Stimulated activated CD4-positive, alpha-beta T cell treated with anti-CD3 and anti-CD28 coated beads, Interleukin-4, amount 100 ng/mL, for 4 hours (primary cell): Measurements from ENCODE around the gene PDCD1.
A peak's percentile ranks its signal among the peaks of the same experiment; 100 is the strongest.
"Not testable (repeated sequence)": the region's sequence is repeated elsewhere in the genome, so short reads cannot be mapped to it uniquely, and the experiment has no call there.

Experiments
- DNase-seq, 2 experiments: peaks; one replicate each; pipeline ENCODE4 v3.0.0-alpha.2; 2020

Gene PDCD1

GRCh38 chr2:241811201-241811951, 47.3 kb downstream of the PDCD1 start:
- no peak for DNase-seq

DNA sequence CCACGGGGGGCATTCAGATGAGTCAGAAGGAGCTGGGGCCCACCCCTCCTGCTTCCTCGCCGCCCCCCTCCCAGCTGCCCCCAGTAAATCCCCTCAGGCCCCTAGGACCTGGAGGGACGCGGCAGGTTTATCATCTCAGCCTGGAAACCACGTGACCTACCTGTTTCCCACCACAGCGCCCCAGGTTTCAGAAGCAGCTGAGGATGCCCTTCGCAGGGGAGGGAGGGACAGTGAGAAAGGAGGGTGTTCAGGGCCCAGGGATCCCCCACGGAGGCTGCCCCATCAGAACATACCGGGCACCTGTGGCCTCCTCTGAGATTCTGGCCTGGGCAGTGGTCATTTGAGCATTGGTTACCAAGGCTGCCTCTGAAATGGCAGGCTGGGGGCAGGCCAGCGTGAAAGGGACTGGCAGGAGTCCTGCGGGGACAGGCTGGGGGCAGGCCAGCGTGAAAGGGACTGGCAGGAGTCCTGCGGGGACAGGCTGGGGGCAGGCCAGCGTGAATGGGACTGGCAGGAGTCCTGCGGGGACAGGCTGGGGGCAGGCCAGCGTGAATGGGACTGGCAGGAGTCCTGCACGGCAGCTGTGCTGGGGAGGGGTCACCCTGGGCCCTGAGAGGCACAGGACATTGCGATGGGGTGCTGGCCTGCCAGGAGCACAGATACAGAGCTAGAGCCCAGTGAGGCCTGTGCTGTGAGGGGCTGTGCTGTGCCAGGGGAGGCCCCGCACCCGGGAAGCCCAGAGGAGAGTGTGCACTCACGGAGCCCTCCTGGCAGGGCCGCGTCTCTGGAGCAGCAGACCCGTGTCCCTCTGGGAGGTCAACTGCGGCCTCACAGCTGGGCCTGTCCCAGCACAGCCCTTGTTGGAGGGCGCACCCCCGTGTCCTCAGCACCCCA, 48.1 kb downstream of the PDCD1 start:
- DNase-seq, result no peak

- no peak for DNase-seq
Observed at GRCh38 chr2:241809383-241810306, 49.0 kb downstream of the PDCD1 start.

DNA sequence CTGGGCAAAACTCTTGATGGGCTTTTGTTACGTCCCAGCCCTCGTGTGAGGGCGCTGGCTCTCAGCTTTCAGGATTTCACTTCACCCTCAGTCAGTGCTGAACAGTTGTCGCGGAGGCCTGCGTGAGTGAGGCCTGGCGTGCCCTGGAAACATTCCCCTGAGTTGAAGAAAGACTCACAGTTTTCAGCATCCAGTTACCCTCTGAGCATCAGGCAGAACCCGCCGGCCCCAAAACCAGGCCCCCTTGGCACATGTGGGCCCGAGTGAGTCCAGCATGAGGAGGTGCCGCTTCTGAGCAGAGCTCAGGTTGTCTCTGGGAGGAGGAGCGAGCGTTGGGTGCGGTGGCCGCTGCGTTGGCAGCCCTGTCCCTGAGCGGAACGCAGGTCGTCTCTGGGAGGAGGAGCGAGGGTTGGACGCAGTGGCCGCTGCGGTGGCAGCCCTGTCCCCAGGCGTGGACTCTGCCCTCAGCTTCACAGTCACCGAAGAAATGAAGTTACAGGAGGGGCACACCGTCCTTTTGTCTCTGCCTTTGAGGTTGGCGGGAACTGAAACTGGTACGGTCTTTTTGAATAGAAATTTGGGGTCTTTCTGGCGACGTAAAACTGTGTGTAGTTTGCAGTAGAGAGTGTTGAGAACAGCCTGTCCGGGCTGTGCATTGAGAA, 49.8 kb downstream of the PDCD1 start, which contains the start of gene NEU4:
Gene NEU4, plus strand, starts transcription at position 473 of the 662 bp plus-strand sequence. CDS start 5,292 bp downstream, outside the sequence.
- no peak for DNase-seq

DNA sequence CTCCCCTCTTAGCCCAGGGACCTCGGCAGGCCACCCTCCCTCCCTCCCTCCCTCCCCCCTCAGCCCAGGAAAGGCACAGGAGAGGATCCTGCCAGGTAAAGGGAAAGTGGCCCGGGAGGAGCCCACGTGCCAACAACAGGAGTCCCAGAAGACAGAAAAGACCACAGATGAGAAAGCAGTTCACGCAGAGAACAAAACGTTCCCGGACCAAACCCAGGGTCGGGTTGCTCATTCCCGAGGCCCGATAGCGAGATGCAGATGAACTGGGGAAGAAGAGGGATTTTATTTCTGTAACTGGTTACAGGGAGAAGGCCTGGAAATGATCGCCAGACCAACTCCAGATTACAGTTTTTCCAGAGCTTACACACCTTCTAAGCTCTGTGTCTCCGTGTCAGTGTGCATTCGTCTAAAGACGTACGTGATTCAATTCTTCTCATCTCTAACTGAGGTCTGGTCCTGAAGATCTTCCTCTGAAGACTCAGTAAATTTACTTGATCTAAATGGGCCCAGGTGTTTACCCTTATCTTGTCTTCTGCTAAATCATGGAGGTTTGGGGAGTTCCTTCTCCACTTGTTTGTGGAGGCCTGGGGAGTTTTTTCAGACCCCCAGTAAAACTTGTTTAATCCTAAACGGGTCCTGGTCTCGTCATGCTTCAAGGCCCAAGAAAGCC, 50.5 kb downstream of the PDCD1 start:
- DNase-seq, result no peak

DNA sequence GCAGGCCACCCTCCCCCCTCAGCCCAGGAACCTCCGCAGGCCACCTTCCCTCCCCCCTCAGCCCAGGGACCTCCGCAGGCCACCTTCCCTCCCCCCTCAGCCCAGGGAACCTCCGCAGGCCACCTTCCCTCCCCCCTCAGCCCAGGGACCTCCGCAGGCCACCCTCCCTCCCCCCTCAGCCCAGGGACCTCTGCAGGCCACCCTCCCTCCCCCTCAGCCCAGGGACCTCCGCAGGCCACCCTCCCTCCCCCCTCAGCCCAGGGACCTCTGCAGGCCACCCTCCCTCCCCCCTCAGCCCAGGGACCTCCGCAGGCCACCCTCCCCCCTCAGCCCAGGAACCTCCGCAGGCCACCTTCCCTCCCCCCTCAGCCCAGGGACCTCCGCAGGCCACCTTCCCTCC, 52.5 kb downstream of the PDCD1 start:
- not testable (repeated sequence) for DNase-seq

DNA sequence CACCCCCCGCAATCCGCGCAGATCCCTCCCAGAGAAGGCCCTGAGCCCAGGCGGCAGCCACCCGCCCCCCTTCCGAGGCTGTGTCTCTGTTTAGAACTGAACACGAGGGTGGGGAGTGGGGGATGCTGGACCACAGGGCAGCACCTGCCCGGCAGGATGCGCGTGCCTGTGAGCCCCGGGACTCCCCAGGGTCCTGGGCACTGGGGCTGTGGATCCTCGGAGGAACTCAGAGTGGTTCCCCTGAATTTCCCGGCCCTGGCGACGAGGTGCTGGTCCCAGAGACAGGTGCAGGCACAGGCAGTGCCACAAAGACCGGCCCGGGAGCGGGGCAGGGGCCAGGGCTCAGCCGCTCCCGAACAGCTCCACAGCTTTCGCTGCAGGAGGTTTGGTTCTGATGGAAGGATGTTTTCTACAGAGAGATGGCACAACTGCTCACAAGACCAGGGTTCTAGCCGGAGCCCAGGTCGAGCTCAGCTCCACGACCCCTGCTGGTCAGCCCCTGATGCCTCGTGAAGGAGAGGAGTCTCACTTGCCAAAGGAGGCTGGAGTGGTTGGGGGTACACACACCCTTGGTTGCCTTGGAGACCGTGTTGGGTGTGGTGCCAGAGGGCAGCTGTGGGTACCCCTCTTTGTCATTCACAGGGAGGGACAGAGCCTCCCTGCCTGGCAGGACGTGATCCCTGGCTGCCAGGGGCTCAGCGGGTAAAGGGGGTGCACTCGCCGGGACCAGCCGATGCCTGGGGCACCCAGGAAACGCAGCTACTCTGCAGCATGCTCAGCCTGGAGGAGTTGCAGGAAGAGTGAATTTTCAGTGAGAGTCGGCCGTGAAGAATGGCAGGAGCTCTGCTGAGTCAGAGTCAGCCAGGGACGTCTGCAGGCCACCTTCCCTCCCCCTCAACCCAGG, 54.1 kb downstream of the PDCD1 start:
- no peak for DNase-seq

DNA sequence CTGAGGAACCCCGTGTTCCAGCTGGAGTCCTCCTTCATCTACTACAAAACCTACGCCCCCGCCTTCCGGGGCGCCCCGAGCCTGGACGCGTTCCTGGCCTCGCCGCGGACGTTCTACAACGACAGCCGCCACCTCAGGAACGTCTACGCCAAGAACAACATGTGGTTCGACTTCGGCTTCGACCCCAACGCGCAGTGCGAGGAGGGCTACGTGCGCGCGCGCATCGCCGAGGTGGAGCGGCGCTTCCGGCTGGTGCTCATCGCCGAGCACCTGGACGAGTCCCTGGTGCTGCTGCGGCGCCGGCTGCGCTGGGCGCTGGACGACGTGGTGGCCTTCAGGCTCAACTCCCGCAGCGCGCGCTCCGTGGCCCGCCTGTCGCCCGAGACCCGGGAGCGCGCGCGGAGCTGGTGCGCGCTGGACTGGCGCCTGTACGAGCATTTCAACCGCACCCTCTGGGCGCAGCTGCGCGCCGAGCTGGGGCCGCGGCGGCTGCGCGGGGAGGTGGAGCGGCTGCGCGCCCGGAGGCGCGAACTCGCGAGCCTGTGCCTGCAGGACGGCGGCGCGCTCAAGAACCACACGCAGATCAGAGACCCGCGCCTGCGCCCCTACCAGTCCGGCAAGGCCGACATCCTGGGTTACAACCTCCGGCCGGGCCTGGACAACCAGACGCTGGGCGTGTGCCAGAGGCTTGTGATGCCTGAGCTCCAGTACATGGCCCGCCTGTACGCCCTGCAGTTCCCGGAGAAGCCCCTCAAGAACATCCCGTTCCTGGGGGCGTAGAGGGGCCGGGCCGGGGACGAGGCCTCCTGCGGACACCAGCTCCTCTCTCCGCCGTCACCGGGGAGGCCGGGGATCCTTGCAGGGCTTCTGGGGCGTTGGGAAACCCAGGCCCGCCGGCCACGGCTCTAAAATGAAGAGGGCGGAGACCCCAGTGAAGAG, 55.0 kb downstream of the PDCD1 start:
- peak in 1 of 2 experiments; percentile 49 for DNase-seq

- DNase-seq, result no peak
Observed at GRCh38 chr2:241802421-241803318, 56.0 kb downstream of the PDCD1 start.

GRCh38 chr2:241801611-241802420, 56.9 kb downstream of the PDCD1 start:
- no peak for DNase-seq

DNA sequence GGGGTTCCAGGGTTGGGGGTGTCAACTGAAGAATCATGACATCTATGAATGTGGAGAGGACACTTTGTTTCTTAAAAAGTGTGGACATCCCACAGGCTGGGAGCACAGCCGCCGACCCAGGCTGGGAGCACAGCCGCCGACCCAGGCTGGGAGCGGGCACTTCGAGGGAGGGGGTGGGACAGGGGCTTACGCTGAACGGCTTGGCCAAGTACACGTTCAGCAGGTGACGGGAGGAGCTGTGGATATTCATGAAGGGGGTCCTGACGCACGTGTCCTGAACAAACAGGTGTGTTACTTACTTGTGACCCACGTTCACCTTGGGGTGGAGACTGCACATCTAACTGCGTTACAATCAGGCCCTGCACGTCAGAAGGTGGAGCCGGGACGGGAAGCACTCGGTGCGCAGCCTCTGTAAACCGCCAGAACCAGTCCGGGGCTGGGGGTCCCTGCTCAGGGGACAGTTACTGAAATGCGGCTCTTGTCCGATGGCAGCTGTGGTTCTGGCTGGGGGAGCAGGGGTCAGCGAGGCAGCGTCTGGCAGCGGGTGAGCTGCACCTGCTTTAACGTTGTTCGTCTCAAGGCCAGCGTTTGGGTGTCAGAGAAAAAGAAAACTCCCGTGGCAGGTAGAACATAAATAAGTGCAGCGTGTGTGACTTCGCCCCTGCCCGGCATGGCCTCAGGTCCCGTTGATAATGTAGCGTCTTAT, 58.3 kb downstream of the PDCD1 start:
- not testable (repeated sequence) for DNase-seq
